Stomach (tissue), 9 donors: ENCODE results near the gene ZMYND8. TPM values are rescaled to one million over a fixed set of nuclear protein-coding genes. Genes with fewer than 3 reads are reported as not detected.
A peak's percentile ranks its signal among the peaks of the same experiment; 100 is the strongest.

Experiments used
- DNase-seq, 2 donors: peaks; one replicate each; pipeline versions ENCODE4 v3.0.0 to v3.0.0-alpha.2; 2013 to 2019
- H3K27ac ChIP-seq, 5 donors: fragments of 200-600 bp in 4 of 5; sonication (generic) in 4 of 5; one replicate each; pipeline ENCODE4 v1.5.1; 2013 to 2019; ENCODE audit warnings: mild to moderate bottlenecking in 1 of 5, moderate library complexity in 1 of 5
- H3K27me3 ChIP-seq, 3 donors: fragments of 200-600 bp; sonication (generic); one replicate each; pipeline ENCODE4 v1.5.1; 2017 to 2019; ENCODE audit warnings: mixed run types in 1 of 3
- H3K36me3 ChIP-seq, 4 donors: fragments of 200-600 bp; sonication (generic); 1 replicate in 3 of 4; 2 replicates in 1 of 4; pipeline ENCODE4 v1.5.1; 2016 to 2019
- H3K4me1 ChIP-seq, 4 donors: fragments of 200-600 bp; sonication (generic); one replicate each; pipeline ENCODE4 v1.5.1; 2016 to 2019
- H3K4me3 ChIP-seq, 4 donors: fragments of 200-600 bp; sonication (generic) in 3 of 4; one replicate each; pipeline ENCODE4 v1.5.1; 2016 to 2019; ENCODE audit warnings: mild to moderate bottlenecking in 1 of 4
- H3K9me3 ChIP-seq, 4 donors: fragments of 200-600 bp; sonication (generic); one replicate each; pipeline ENCODE4 v1.5.1; 2016 to 2019
- EP300 ChIP-seq: sonication (generic); formaldehyde crosslinking; IDR thresholded peaks from one replicate; pipeline ENCODE4 v1.6.1; 2017; ENCODE audit warnings: antibody characterized with exemption
- POLR2A ChIP-seq, 4 donors: fragments of 450-650 bp; IDR thresholded peaks; one replicate each; pipeline ENCODE4 v1.6.1; 2016; ENCODE audit warnings: antibody characterized with exemption in 4 of 4, control low read depth in 2 of 4, mild to moderate bottlenecking in 1 of 4, moderate library complexity in 1 of 4
- POLR2AphosphoS5 ChIP-seq, 3 donors: sonication (generic); formaldehyde crosslinking; IDR thresholded peaks; one replicate each; pipeline ENCODE4 v1.6.1; 2016; ENCODE audit warnings: antibody characterized with exemption in 3 of 3
- WGBS, 5 donors: extraction: QIAGEN DNeasy Blood & Tissue Kit in 3 of 5; methylation state at CpG; one replicate each; pipeline versions ENCODE4 v1.1.5 to v1.1.7; 2013 to 2018; 5-methylcytosine and 5-hydroxymethylcytosine counted together
- intact Hi-C: fragments of 100-400 bp; cut with DNase I; formaldehyde crosslinking; loops from one replicate; pipeline ENCODE4 v1.15.1; 2023; ENCODE audit warnings: low total_unique reads
- polyA plus RNA-seq, 3 donors: library from polyadenylated mRNA; stranded (reverse); fragments of 200-250 nt; gene quantifications; one replicate each; pipeline ENCODE4 v1.2.3, GENCODE V29; 2013
- total RNA-seq, 5 donors: library from RNA; depleted of rRNA; stranded (reverse); fragments of >200 nt; gene quantifications; one replicate each; pipeline versions ENCODE4 v1.1.0 to v1.2.3, GENCODE V29; 2014 to 2016
- TF ChIP-seq, protein P1 (sequence below), 7 experiments: fragments of 450-650 bp in 4 of 7; fragments of 200-600 bp in 3 of 7; sonication (generic) in 3 of 7; IDR thresholded peaks; one replicate each; pipeline ENCODE4 v1.5.1; 2016 to 2019; ENCODE audit warnings: antibody characterized with exemption in 7 of 7, control low read depth in 2 of 7, mild to moderate bottlenecking in 1 of 7
- donor health status: healthy with polysubstance abuse.
- donor health status: Bipolar disorder and iron deficiency.
- donor health status: healthy.

ZMYND8 gene
- total and polyA plus RNA-seq, 8 donors, result 9.2 to 82.6 (median 39.4) TPM

DNA sequence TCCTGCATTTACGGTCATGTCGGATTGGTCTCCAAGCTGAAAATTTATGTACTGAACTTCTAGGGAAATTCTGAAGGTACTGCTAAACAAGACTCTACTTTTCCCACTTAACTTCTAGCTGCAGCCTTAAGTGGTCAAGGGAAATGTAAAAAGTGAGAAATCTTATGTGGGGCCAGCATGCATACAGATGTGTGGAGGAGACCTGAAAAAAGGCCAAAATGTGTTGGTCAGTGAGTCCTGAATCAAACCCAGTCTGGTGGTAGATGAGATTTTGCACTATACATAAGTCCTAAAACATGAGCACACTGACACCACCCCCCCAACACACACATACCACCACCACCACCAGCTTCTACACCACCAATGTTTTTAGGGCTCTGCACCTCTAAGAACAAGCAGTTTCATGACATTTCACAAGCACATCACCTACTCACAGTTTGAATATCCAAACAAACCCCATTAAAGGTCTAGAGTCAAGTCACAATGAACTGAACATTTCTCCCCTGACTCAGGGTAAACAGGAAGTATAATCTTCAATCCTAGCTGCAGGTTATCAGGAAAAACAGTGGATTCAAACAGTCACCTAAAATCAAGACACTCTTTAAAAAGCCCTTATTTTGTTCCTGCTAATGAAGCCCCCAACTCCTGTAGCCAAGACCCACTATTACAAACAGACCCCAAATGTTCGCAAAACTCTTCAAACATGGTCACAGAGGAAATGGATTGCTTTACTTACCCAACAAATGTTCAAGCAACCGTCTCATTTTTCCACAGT, 1.6 kb downstream of the ZMYND8 start:
- peak overlapping the region; percentile 14 to 34 (median 24) for H3K4me3 ChIP-seq
- H3K36me3 ChIP-seq, result no peaks in the 10 kb centered on the region
- WGBS, 5 donors, result 18 to 21% (median 20%) methylated on average over 4 of the region's 4 CpGs
- H3K9me3 ChIP-seq, result no peaks in the 10 kb centered on the region
- TF ChIP-seq, protein P1, sequence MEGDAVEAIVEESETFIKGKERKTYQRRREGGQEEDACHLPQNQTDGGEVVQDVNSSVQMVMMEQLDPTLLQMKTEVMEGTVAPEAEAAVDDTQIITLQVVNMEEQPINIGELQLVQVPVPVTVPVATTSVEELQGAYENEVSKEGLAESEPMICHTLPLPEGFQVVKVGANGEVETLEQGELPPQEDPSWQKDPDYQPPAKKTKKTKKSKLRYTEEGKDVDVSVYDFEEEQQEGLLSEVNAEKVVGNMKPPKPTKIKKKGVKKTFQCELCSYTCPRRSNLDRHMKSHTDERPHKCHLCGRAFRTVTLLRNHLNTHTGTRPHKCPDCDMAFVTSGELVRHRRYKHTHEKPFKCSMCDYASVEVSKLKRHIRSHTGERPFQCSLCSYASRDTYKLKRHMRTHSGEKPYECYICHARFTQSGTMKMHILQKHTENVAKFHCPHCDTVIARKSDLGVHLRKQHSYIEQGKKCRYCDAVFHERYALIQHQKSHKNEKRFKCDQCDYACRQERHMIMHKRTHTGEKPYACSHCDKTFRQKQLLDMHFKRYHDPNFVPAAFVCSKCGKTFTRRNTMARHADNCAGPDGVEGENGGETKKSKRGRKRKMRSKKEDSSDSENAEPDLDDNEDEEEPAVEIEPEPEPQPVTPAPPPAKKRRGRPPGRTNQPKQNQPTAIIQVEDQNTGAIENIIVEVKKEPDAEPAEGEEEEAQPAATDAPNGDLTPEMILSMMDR (IDR thresholded peaks at IDR 0.05), result no peak
- TF ChIP-seq POLR2A (IDR thresholded peaks at IDR 0.05) (peak in 1 of 4 donors; percentile 17), POLR2AphosphoS5 (IDR thresholded peaks at IDR 0.05) (peak in 1 of 3 donors; percentile 46)
- H3K4me1 ChIP-seq, result peaks cover 92 to 100% (median 100%) of the 10 kb centered on the region in 4 donors
- intact Hi-C loops, result no loop called here
- DNase-seq, result peak in 1 of 2 donors; percentile 48
- H3K27me3 ChIP-seq, result no peaks in the 10 kb centered on the region
- H3K27ac ChIP-seq, result peak overlapping the region; percentile 91 to 100 (median 99)

DNA sequence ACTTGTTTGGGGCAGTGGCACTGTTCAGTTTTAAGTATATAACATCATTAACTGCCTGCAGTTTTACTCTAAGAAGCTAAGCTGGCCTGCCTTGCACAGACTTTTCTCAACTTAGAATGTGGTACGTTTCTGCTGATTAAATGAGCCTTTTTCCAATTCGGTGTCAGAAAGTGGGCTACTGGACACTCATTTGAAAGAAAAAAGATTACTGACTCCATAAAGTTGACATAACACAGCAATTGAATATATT, 2.1 kb downstream of the ZMYND8 start:
- Histone ChIP-seq H3K36me3 (no peaks in the 10 kb centered on the region), H3K4me1 (peaks cover 92 to 100% (median 100%) of the 10 kb centered on the region in 4 donors), H3K9me3 (no peaks in the 10 kb centered on the region), H3K27me3 (no peaks in the 10 kb centered on the region), H3K27ac (peak overlapping the region; percentile 67 to 100 (median 99)), H3K4me3 (peak overlapping the region in 3 of 4 donors; percentile 14 to 34 (median 26))
- DNase-seq, result no peak
- WGBS, 5 donors, result 6 to 19% (median 9%) methylated on average over 2 of the region's 2 CpGs
- intact Hi-C loops, result no loop called here
- TF ChIP-seq EP300 (no peak), POLR2A (IDR thresholded peaks at IDR 0.05) (no peak), POLR2AphosphoS5 (IDR thresholded peaks at IDR 0.05) (no peak)
- TF ChIP-seq, protein P1 (IDR thresholded peaks at IDR 0.05), result no peak

DNA sequence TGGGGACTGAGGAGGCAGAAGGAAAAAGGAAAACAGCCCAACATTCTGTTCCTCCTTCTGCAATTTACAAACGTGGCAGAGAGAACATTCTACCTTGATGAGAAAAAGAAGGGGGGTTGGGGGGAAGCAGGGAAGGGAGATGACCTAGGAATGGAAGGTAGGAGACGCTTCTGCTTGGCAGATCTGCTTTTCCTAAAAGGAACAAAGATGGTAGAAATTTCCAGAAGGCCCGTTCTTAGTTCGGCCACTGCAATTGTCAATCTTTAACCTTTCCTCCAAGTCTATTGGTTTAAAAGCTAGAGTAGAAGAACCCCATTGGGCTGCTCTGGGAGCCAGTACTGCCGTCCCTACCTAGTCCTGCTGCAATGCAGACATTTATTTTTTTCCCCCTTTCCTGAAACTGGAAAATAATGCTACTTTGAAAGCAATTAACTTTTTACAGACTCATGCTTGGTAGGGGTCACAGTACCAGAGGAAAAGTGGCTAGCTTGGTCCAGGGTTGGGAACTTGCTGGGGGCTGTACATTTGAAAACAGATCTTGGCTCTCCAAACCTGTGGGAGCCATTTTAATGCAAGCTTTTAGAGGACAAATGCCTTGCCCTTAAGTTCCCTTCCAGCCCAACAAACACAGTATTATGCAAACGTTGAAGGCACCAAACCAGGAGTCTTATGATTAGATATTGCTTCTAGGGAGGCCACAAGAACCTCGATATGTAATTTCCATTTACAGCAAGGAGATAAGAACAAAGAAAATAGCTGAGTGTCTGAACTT, 2.6 kb downstream of the ZMYND8 start:
- intact Hi-C loops, result no loop called here
- Histone ChIP-seq H3K4me1 (peaks cover 94 to 100% (median 99%) of the 10 kb centered on the region in 4 donors), H3K27me3 (no peaks in the 10 kb centered on the region), H3K36me3 (no peaks in the 10 kb centered on the region), H3K9me3 (no peaks in the 10 kb centered on the region), H3K27ac (peak overlapping the region; percentile 91 to 100 (median 99)), H3K4me3 (peak overlapping the region in 2 of 4 donors; percentile 26 to 34)
- peak in 1 of 2 donors; percentile 72 for DNase-seq
- TF ChIP-seq, protein P1 (IDR thresholded peaks at IDR 0.05), result no peak
- peak; percentile 40 to 77 (median 59) for TF ChIP-seq POLR2AphosphoS5 (IDR thresholded peaks at IDR 0.05)
- peak in 1 of 4 donors; percentile 24 for TF ChIP-seq POLR2A (IDR thresholded peaks at IDR 0.05)
- WGBS, 5 donors, result 22 to 35% (median 29%) methylated on average over 7 of the region's 7 CpGs

DNA sequence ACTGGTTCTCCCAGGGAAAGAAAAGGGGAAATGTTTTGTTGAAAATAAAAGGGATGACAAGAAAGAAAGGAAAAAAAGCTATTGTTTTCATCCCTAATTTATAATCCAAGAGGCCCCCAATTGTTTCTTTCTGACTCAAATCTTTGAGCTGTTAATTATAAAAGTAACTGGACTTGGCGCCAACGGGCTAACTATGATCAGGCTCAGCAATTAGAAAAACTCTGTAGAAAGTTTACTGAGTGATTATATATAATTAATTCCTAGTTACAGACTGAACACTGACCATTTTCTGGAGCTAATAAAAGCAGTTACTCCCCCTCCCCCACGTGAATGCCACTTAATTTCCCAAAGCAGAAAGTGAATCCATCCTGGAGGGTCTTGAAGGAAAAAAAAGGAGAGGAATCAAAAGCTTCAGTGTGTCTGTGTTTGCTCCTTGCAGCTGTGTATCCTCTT, 3.2 kb downstream of the ZMYND8 start:
- no peaks in the 10 kb centered on the region for H3K9me3 ChIP-seq
- no peaks in the 10 kb centered on the region for H3K36me3 ChIP-seq
- H3K27ac ChIP-seq, result peak overlapping the region; percentile 94 to 100 (median 99)
- H3K4me1 ChIP-seq, result peaks cover 94 to 100% (median 99%) of the 10 kb centered on the region in 4 donors
- no peaks in the 10 kb centered on the region for H3K27me3 ChIP-seq
- 38 to 54% (median 40%) methylated on average over 3 of the region's 3 CpGs for WGBS, 5 donors
- TF ChIP-seq POLR2AphosphoS5 (IDR thresholded peaks at IDR 0.05) (no peak), POLR2A (IDR thresholded peaks at IDR 0.05) (no peak)
- peak overlapping the region in 2 of 4 donors; percentile 17 to 34 for H3K4me3 ChIP-seq
- intact Hi-C loops, result no loop called here
- no peak for DNase-seq
